ENCODE measurements around the gene EPN3. TPM values are rescaled to one million over a fixed set of nuclear protein-coding genes. Genes with fewer than 3 reads are reported as not detected.

The EPN3 gene
- total RNA-seq, 1 experiment from 2014 or later: 0.92 TPM

- H3K4me3 ChIP-seq (ENCODE audit: low read depth in 2 of 2, low read length in 2 of 2): no peak overlapping the region
- ChIA-PET POLR2A (no interaction called here), CTCF (no interaction called here)
- no peaks in the 10 kb centered on the region for H3K9me3 ChIP-seq (ENCODE audit: control insufficient read depth, insufficient read depth, low read depth, low read length)
- H3K27ac ChIP-seq (ENCODE audit: low read length): no peak overlapping the region
- ATAC-seq (0 out of 2 replicates have a peak, but pooled peaks have one; percentile 9), DNase-seq (ENCODE audit: low read depth, low spot score) (no peak)
- H3K4me1 ChIP-seq (ENCODE audit: control insufficient read depth, insufficient read depth, low read length): peaks cover 12% of the 10 kb centered on the region; the same call in 1 of the 2 replicates
- no peaks in the 10 kb centered on the region for H3K36me3 ChIP-seq (ENCODE audit: control insufficient read depth, insufficient read depth, low read length)
- intact Hi-C loops (cut with micrococcal nuclease; ENCODE audit: unreplicated experiment): no loop called here
- H3K27me3 ChIP-seq (ENCODE audit: control insufficient read depth, insufficient read depth, low read length): no peaks in the 10 kb centered on the region
- no TSS peak for BruUV-seq (replicated peaks)
- in situ Hi-C loops (cut with HindIII; ENCODE audit: low pct_unique_long_range_greater_than_20kb, low sequenced_read_pairs): no loop called here
- TF ChIP-seq CTCF (IDR thresholded peaks at IDR 0.05) (no peak), POLR2AphosphoS5 (IDR thresholded peaks at IDR 0.05; ENCODE audit: low read depth, low read length) (no peak), TCF7L2 (IDR thresholded peaks at IDR 0.05; ENCODE audit: low read depth, low read length) (no peak), SIN3A (IDR thresholded peaks at IDR 0.05; ENCODE audit: borderline replicate concordance, insufficient read depth, low read depth, low read length) (no peak), REST (IDR thresholded peaks at IDR 0.05; ENCODE audit: insufficient read depth in 1 of 2, low read depth in 2 of 2, low read length in 1 of 2) (no peak)
Measured at GRCh38 chr17:50584749-50585148, 52.2 kb downstream of the EPN3 start.

- TF ChIP-seq REST (IDR thresholded peaks at IDR 0.05; ENCODE audit: insufficient read depth in 1 of 2, low read depth in 2 of 2, low read length in 1 of 2) (no peak), TCF7L2 (IDR thresholded peaks at IDR 0.05; ENCODE audit: low read depth, low read length) (no peak), CTCF (IDR thresholded peaks at IDR 0.05) (no peak), SIN3A (IDR thresholded peaks at IDR 0.05; ENCODE audit: borderline replicate concordance, insufficient read depth, low read depth, low read length) (no peak), POLR2AphosphoS5 (IDR thresholded peaks at IDR 0.05; ENCODE audit: low read depth, low read length) (no peak)
- H3K27me3 ChIP-seq (ENCODE audit: control insufficient read depth, insufficient read depth, low read length): no peaks in the 10 kb centered on the region
- ChIA-PET CTCF (no interaction called here), POLR2A (no interaction called here)
- H3K4me3 ChIP-seq (ENCODE audit: low read depth in 2 of 2, low read length in 2 of 2): no peak overlapping the region
- intact Hi-C loops (cut with micrococcal nuclease; ENCODE audit: unreplicated experiment) (no loop called here), in situ Hi-C loops (cut with HindIII; ENCODE audit: low pct_unique_long_range_greater_than_20kb, low sequenced_read_pairs) (no loop called here)
- H3K9me3 ChIP-seq (ENCODE audit: control insufficient read depth, insufficient read depth, low read depth, low read length): no peaks in the 10 kb centered on the region
- no peaks in the 10 kb centered on the region for H3K36me3 ChIP-seq (ENCODE audit: control insufficient read depth, insufficient read depth, low read length)
- ATAC-seq: no peak
- H3K27ac ChIP-seq (ENCODE audit: low read length): no peak overlapping the region
- BruUV-seq (replicated peaks): no TSS peak
- DNase-seq (ENCODE audit: low read depth, low spot score): no peak
- H3K4me1 ChIP-seq (ENCODE audit: control insufficient read depth, insufficient read depth, low read length): peaks cover 12% of the 10 kb centered on the region; the same call in 1 of the 2 replicates
Measured at GRCh38 chr17:50585346-50585745, 52.8 kb downstream of the EPN3 start.

Measured in Panc1 (cell line).